IPS-15b (cell line): Measurements from ENCODE around the gene OR10R2.
"Not testable (repeated sequence)": the region's sequence is repeated elsewhere in the genome, so short reads cannot be mapped to it uniquely, and the experiment has no call there.

Experiments used
- H3K27me3 ChIP-seq: one replicate; pipeline ENCODE4 v1.6.1; 2013; ENCODE audit warnings: low read length; ENCODE audit not compliant: control insufficient read depth, insufficient read depth
- H3K36me3 ChIP-seq: one replicate; pipeline ENCODE4 v1.6.1; 2013; ENCODE audit warnings: low read length; ENCODE audit not compliant: control insufficient read depth, insufficient read depth
- H3K4me1 ChIP-seq: one replicate; pipeline ENCODE4 v1.6.1; 2013; ENCODE audit warnings: mild to moderate bottlenecking, low read length; ENCODE audit not compliant: control insufficient read depth, insufficient read depth
- H3K4me3 ChIP-seq: one replicate; pipeline ENCODE4 v1.5.1; 2013; ENCODE audit warnings: low read depth, low read length
- H3K9ac ChIP-seq: one replicate; pipeline ENCODE4 v1.6.1; 2013; ENCODE audit warnings: low read depth, mild to moderate bottlenecking, low read length
- H3K9me3 ChIP-seq: one replicate; pipeline ENCODE4 v1.6.1; 2013; ENCODE audit warnings: mild to moderate bottlenecking, low read length; ENCODE audit not compliant: control insufficient read depth, insufficient read depth

Gene OR10R2, protein sequence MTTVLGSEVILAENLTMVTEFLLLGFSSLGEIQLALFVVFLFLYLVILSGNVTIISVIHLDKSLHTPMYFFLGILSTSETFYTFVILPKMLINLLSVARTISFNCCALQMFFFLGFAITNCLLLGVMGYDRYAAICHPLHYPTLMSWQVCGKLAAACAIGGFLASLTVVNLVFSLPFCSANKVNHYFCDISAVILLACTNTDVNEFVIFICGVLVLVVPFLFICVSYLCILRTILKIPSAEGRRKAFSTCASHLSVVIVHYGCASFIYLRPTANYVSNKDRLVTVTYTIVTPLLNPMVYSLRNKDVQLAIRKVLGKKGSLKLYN

GRCh38 chr1:158471920-158472319 lies at the start of gene OR10R2:
Gene OR10R2 (plus strand): TSS chr1:158472220. CDS start chr1:158472326, 106 bp downstream.
- no peaks in the 10 kb centered on the region for H3K27me3 ChIP-seq
- no peak within 1 kb of the TSS for H3K9ac ChIP-seq
- no peak within 1 kb of the TSS for H3K4me3 ChIP-seq
- no peaks in the 10 kb centered on the region for H3K36me3 ChIP-seq
- no peaks in the 10 kb centered on the region for H3K4me1 ChIP-seq
- no peaks in the 10 kb centered on the region for H3K9me3 ChIP-seq

DNA sequence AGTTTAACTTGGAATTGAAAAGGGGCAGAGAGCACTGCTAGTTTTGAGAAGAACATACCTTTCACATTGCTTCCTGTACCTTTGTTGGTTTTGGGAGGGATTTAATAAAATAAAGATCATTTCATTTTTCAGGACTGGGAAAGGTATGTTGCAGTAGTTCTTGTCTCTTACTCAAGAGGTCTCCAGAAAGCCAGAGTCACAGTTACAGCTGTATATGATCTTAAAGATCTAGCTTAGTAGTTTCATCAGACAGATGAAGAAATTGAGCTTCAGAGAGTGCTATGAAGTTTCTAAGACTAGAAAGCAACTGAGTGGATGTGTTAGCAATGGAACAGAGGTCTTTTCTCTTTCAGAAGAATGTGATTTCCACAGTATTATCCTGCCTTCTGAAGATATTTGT lies 47.0 kb upstream of the OR10R2 start:
- H3K4me3 ChIP-seq = no peak overlapping the region
- no peak overlapping the region for H3K9ac ChIP-seq
- no peaks in the 10 kb centered on the region for H3K27me3 ChIP-seq
- no peaks in the 10 kb centered on the region for H3K9me3 ChIP-seq
- no peaks in the 10 kb centered on the region for H3K4me1 ChIP-seq
- H3K36me3 ChIP-seq = no peaks in the 10 kb centered on the region

- Histone ChIP-seq H3K36me3 (no peaks in the 10 kb centered on the region), H3K4me1 (no peaks in the 10 kb centered on the region), H3K9me3 (no peaks in the 10 kb centered on the region), H3K4me3 (no peak within 1 kb of the TSS), H3K9ac (no peak within 1 kb of the TSS), H3K27me3 (no peaks in the 10 kb centered on the region)
Measured at GRCh38 chr1:158426137-158426536, 45.9 kb upstream of the OR10R2 start, which contains the start of gene OR10K2. Gene OR10K2 (minus strand): TSS chr1:158426237. CDS start chr1:158420866, 5,371 bp downstream.

- not testable (repeated sequence) for H3K9ac ChIP-seq, H3K36me3 ChIP-seq, H3K4me1 ChIP-seq, H3K9me3 ChIP-seq, H3K27me3 ChIP-seq, H3K4me3 ChIP-seq
Measured at GRCh38 chr1:158430163-158430562, 41.9 kb upstream of the OR10R2 start.

GRCh38 chr1:158434741-158435140 lies 37.3 kb upstream of the OR10R2 start:
- Histone ChIP-seq H3K4me1 (no peaks in the 10 kb centered on the region), H3K9me3 (no peaks in the 10 kb centered on the region), H3K4me3 (no peak overlapping the region), H3K27me3 (no peaks in the 10 kb centered on the region), H3K36me3 (no peaks in the 10 kb centered on the region), H3K9ac (no peak overlapping the region)

GRCh38 chr1:158445376-158445775 lies 26.6 kb upstream of the OR10R2 start:
- no peaks in the 10 kb centered on the region for H3K36me3 ChIP-seq
- H3K4me3 ChIP-seq = no peak overlapping the region
- H3K27me3 ChIP-seq = no peaks in the 10 kb centered on the region
- H3K9me3 ChIP-seq = no peaks in the 10 kb centered on the region
- no peaks in the 10 kb centered on the region for H3K4me1 ChIP-seq
- H3K9ac ChIP-seq = no peak overlapping the region

GRCh38 chr1:158454537-158454936 lies 17.5 kb upstream of the OR10R2 start:
- Histone ChIP-seq H3K4me3 (no peak overlapping the region), H3K27me3 (no peaks in the 10 kb centered on the region), H3K9me3 (no peaks in the 10 kb centered on the region), H3K36me3 (no peaks in the 10 kb centered on the region), H3K4me1 (no peaks in the 10 kb centered on the region), H3K9ac (no peak overlapping the region)

DNA sequence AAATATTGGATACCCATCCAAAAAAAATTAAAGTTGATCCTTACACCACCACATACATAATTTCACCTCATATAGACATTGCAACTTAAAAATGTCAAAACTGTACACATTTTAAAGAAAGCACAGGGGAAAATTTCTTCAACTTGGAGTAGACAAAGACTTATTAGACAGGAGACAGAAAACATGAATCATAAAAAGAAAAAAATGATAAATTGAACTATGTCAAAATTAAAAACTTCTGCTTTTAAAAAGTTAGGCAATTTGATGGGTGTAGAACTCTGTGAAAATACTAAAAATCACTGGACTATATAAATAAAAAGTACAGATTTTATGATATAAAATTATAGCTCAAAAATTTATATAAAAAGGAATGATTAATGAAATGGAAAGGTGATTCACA lies 14.8 kb upstream of the OR10R2 start:
- no peaks in the 10 kb centered on the region for H3K9me3 ChIP-seq
- no peaks in the 10 kb centered on the region for H3K4me1 ChIP-seq
- no peaks in the 10 kb centered on the region for H3K27me3 ChIP-seq
- H3K36me3 ChIP-seq = no peaks in the 10 kb centered on the region
- H3K4me3 ChIP-seq = no peak overlapping the region
- no peak overlapping the region for H3K9ac ChIP-seq

- Histone ChIP-seq H3K4me1 (no peaks in the 10 kb centered on the region), H3K4me3 (no peak overlapping the region), H3K36me3 (no peaks in the 10 kb centered on the region), H3K9ac (no peak overlapping the region), H3K27me3 (no peaks in the 10 kb centered on the region), H3K9me3 (no peaks in the 10 kb centered on the region)
Measured at GRCh38 chr1:158458263-158458662, 13.8 kb upstream of the OR10R2 start.

DNA sequence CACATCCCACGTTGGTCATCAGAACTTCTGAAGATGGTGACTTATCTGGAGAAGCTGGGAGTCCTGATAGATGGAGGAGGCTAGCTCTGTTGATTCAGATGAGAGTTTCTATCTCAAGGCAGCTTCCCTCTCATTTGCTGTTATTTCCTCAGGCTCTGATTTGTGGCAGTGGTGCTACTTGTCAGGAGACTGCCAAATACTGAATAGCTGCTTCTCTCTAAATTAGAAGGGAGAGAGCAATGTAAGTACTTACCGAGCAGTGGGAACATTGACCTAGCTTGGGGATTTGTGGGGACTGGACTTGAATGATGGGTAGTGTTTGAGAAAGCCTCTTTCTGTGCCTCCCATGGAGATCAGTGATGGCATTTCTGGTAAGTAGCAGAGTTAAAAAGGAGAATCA lies 10.5 kb upstream of the OR10R2 start, which contains the start of gene OR10K1:
TSS of gene OR10K1 (plus strand) at position 301 of the 400 bp plus-strand sequence. CDS start 3,728 bp downstream, outside the sequence.
- H3K9me3 ChIP-seq = no peaks in the 10 kb centered on the region
- no peak within 1 kb of the TSS for H3K4me3 ChIP-seq
- no peaks in the 10 kb centered on the region for H3K4me1 ChIP-seq
- H3K9ac ChIP-seq = no peak within 1 kb of the TSS
- H3K36me3 ChIP-seq = no peaks in the 10 kb centered on the region
- no peaks in the 10 kb centered on the region for H3K27me3 ChIP-seq

GRCh38 chr1:158485455-158485854 lies 13.4 kb downstream of the OR10R2 start:
- H3K27me3 ChIP-seq = no peaks in the 10 kb centered on the region
- H3K4me1 ChIP-seq = peaks cover 8% of the 10 kb centered on the region
- no peaks in the 10 kb centered on the region for H3K36me3 ChIP-seq
- H3K9ac ChIP-seq = no peak overlapping the region
- no peaks in the 10 kb centered on the region for H3K9me3 ChIP-seq
- H3K4me3 ChIP-seq = no peak overlapping the region

GRCh38 chr1:158491316-158491715 lies 19.3 kb downstream of the OR10R2 start:
- no peaks in the 10 kb centered on the region for H3K9me3 ChIP-seq
- H3K27me3 ChIP-seq = no peaks in the 10 kb centered on the region
- H3K9ac ChIP-seq = no peak overlapping the region
- H3K4me1 ChIP-seq = peaks cover 5% of the 10 kb centered on the region
- H3K36me3 ChIP-seq = no peaks in the 10 kb centered on the region
- no peak overlapping the region for H3K4me3 ChIP-seq
